Epithelial cell of prostate (primary cell): ENCODE results near the gene KCNJ18.
"Not testable (repeated sequence)": the region's sequence is repeated elsewhere in the genome, so short reads cannot be mapped to it uniquely, and the experiment has no call there.

Source experiments
- DNase-seq: peaks from one replicate; pipeline ENCODE4 v3.0.0-alpha.2; 2011; ENCODE audit warnings: low read depth, low spot score
- H3K27ac ChIP-seq: fragments of 450-650 bp; 2 replicates; pipeline ENCODE4 v1.5.1; 2017; ENCODE audit warnings: mild to moderate bottlenecking

The KCNJ18 gene

DNA sequence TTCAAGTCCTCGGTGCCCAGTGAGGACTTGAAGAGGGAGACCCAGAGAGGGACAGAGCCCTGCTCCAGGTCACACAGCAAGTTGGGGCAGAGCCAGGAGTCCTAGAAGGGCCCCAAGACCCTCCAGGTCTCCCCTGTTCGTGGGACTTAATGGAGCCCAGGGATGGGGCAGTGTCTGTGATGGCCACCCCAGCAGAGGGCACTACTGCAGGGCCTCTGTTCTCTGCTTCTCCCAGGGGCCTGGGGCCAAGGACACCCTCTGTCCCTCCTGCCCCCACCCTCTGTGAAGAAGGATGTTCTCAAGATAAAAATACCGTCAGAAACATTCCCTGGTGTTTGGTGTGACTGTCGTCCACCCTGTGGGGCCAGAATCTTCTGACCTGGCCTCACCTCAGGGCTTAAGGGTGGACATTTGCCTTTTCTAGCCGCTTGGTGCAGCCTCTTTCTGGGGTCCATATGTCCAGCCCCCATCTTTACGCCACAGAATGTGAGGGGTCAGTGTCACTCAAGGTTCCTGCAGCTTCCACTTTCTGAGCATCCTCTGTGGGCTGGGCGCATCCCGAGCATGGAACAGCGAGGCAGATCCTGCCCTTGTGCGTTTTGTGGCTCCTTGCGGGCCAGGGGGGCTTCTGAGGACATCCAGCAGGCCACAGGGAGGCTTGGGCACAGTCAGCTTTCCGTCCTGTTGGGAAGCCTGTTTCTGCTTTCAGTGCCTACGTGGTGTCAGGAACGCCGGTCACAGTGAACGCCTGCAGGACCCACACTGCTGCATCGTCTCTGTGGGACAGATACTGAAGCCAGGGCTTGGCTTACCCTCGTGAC lies at the start of gene KCNJ18:
Gene KCNJ18, plus strand, starts transcription at position 641 of the 821 bp plus-strand sequence. CDS start 10,264 bp downstream, outside the sequence.
- DNase-seq, H3K27ac ChIP-seq: not testable (repeated sequence)

DNA sequence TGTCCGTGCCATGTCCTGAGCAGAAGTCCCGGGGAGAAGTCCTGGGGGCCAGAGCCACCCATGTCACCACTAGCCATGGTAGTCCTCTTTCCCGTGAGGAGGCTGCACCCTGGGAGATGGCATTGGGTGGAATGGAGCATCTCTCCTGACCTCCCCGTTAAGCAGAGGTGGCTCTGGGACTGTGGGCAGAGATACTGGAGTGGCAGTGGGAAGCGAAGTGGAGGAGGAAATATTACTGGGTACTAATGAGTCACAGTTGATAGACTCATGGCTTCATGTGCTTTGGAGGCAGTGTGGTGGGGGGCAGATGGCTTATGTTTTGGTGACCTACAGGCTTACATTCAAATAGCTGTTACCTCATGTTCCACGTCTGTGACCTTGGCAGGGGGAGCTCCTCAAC lies 44.2 kb upstream of the KCNJ18 start:
- not testable (repeated sequence) for H3K27ac ChIP-seq, DNase-seq

GRCh38 chr17:21650043-21650442 lies 42.3 kb upstream of the KCNJ18 start:
- not testable (repeated sequence) for DNase-seq, H3K27ac ChIP-seq

- H3K27ac ChIP-seq, DNase-seq: not testable (repeated sequence)
These were observed 40.3 kb upstream of the KCNJ18 start for GRCh38 chr17:21652049-21652448.

DNA sequence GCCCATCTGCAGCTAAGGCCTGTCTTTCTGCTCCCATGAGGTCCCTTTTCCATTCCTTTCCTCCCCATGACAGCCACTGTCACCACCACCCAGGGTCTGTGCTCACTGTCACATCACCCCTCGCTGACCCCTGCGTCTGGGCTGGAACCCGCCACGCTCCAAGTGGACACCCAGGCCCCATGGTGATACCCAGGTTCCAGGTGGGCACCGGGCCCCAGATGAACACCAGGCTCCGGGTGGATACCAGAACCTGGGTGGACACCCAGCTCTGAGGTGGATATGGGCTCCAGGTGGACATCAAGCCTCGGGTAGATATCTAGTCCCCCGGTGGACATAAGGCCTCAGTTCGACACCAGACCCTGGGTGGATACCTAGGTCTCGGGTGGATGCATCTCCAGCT lies 39.1 kb upstream of the KCNJ18 start:
- not testable (repeated sequence) for H3K27ac ChIP-seq, DNase-seq

- not testable (repeated sequence) for DNase-seq, H3K27ac ChIP-seq
These were observed 35.6 kb upstream of the KCNJ18 start for GRCh38 chr17:21656518-21657309.

GRCh38 chr17:21659635-21660034 lies 32.7 kb upstream of the KCNJ18 start:
- not testable (repeated sequence) for DNase-seq, H3K27ac ChIP-seq

- not testable (repeated sequence) for DNase-seq, H3K27ac ChIP-seq
These were observed 30.9 kb upstream of the KCNJ18 start for GRCh38 chr17:21661455-21661854.

DNA sequence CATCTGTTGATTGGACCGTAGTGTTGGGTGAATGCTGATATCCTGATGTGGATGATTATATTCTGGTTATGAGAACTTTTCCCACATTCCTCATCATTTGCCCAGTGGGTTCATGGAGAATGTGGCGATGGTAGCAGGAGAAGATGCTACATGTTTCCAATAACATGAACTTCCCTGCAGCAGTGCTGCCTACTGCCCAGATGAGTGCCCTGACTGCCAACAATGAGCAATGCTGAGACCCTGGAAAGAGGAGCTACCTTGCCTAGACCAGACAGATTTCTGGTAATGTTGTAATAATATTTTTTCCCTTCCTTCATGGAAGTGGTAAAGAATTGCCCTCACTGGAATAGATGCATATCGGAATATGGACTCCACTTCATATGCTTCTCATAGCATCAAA lies 29.2 kb upstream of the KCNJ18 start:
- not testable (repeated sequence) for H3K27ac ChIP-seq, DNase-seq

DNA sequence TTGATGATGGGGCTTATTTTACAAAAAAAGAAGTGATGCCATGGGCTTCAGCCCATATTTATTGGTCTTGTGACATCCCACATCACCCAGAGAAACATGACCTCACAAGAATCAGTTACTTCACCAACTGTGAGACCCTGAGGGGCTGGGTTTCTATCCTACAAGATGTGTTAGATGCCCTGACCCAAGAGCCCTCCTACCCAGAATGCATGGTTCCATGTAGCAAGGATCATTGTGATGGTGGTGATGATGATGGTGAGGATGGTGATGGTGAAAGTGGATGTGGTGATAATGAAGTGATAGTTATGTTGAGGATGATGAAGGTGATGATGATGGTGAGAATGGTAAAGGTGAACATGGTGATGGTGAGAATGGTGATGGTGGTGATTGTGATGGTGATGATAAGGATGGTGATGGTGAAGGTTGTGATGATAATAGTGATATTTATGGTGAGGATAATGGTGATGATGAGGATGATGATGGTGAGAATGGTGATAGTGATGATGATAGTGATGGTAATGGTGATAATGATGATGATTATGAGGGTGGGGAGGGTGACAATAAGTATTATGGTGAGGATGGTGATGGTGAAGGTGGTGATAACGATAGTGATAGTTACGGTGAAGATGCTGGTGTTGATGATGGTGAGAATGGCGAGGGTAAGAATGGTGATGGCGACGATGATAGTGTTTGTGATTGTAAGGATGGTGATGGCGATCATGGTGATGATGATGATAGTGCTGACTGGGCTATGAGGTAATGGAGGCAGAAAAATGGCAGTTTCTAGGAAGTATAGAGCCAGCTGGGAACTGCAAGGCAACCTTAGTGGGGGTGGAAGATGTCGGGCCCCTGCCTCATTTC lies 28.5 kb upstream of the KCNJ18 start:
- H3K27ac ChIP-seq, DNase-seq: not testable (repeated sequence)

DNA sequence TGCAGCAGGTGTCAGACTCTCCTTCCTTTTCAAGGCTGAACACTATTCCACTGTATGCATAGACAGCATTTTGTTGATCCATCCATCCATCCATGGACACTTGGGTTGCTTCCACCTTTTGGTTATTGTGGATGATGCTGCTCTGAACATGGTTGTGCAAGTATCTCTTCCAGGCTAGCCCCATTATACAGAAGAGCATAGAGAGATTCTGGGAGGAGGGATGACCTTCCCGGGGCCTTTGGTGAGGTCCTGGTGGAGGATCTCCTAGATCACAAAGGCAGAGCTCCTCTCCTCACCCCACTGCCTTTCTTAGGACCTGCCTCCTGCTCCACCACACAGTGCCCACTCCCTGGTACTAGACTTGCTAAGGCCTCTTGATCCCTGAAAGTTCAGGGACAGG lies 27.2 kb upstream of the KCNJ18 start:
- DNase-seq, H3K27ac ChIP-seq: not testable (repeated sequence)

DNA sequence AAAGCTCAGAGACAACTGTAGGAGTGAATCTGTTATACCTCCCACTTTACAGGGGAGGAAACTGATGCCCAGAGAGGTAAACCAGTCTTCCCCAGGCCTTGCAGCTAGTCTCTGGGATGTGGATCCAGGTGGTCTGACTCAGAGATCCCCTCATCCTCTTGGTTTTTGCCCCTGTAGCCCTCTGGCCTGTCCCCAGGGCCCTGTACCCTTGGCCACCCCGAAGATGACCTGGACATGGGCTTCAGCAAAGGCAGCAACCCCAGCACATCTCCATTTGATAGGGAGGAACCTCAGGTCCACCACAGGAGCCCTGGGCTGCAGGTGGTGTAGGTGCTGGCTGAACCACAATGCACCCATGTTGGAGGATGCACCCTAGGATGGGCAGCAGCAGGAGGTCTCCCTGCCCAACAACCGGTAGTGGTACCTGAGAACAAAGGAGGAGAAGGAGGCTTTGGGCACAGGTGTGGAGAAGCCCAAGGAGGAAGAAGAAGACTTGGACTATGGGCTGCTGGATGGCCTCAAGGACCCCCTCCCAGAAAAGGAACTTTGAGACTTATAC lies 26.3 kb upstream of the KCNJ18 start:
- H3K27ac ChIP-seq, DNase-seq: not testable (repeated sequence)

DNA sequence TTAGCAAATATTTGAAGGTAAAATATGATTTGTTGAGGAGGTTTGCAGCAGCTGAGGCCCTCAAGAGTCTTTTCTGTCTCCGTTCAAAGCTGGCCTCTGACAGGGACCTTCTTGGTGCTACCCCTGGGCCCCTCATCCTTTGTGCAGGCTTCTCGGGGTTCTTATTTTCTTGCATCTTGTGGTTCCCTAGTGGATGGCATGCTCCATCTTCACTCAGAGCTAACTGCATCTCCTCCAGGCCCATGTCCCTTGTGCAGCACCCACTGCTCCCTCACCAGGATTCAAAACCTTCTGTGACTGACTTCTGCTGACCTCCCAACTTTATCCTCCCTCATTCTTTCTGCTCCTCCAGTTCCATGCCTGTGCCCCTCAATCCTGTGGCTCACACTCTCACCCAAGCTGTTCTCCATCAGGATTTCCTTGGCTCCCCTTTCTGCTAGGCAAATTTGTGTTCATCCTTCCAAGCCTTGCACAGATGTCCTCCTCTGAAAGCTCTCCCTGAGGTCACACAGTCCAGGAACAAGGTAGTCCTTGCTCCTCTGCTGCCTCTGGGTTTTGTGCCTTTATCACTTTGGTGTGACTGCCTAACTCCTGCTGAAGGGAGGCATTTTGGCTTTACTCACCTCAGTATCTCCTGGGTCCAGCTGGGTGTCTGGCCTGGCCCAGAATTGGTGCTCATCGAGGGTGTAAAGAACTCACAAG lies 25.5 kb upstream of the KCNJ18 start:
- not testable (repeated sequence) for H3K27ac ChIP-seq, DNase-seq

- H3K27ac ChIP-seq, DNase-seq: not testable (repeated sequence)
These were observed 24.8 kb upstream of the KCNJ18 start for GRCh38 chr17:21667413-21668117.

DNA sequence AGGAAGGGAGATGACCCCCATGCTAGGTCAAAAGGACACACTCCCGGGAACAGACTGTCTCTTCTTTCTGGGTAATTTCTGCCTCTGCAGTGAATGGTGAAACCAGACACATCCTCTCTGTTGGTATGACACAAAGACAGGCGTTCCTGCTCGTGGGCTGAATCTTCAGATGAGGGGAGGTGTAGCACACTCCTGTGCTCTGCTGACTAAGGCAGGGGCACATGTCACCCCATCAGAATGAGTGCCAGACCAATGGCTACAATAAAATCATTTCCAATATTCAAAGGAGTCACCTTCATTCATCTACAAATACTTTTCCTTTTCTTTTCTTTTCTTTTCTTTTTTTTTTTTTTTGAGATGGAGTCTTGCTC lies 24.2 kb upstream of the KCNJ18 start:
- DNase-seq, H3K27ac ChIP-seq: not testable (repeated sequence)

DNA sequence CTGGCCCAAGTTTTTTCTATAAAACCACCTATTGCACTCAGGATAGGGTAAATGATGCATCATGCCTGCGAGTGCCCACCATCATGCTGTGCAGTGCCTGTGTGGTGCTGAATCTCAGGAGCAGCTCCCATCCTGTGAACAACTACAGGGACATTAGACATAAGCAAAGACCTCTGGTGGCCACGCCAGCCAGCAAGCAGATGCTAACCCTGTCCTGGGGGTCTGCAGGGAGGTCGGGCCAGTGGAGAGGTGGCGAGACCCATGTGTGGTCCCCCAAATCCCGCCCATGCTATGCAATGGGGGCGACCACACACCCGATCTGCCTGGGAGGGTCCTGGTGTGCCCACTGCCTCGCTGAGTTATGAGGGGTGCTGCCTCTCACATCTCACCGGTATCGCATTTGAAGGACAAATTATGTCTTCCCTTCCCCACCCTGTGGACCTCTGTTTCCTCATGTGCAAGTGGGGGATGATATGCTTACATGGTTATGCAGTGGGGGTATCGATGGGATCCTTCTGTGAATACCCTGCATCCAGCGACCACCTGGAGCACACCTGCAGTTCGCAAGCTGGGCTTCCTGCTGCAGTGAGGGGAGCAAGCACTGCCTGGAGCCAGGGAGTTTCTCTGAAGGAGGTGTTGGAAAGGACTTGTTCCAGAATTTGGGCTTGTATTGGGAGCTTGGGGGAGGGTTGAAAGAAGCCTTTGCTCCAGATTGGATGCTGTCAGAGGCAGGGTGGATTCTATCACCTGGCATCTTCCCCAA lies 23.4 kb upstream of the KCNJ18 start:
- not testable (repeated sequence) for H3K27ac ChIP-seq, DNase-seq

- H3K27ac ChIP-seq, DNase-seq: not testable (repeated sequence)
These were observed 22.5 kb upstream of the KCNJ18 start for GRCh38 chr17:21669616-21670360.
